T-helper 2 cell (primary cell): Measurements from ENCODE around the gene HSF4.
"Not testable (repeated sequence)": the region's sequence is repeated elsewhere in the genome, so short reads cannot be mapped to it uniquely, and the experiment has no call there.

ENCODE experiments used
- DNase-seq, 5 experiments: peaks; one replicate each; pipeline versions ENCODE4 v3.0.0 to v3.0.0-alpha.2; 2012 to 2022
- total RNA-seq, 2 donors: gene quantifications; one replicate each; lab custom pipeline; 2026; lab: John Stamatoyannopoulos, UW

HSF4 gene
- total RNA-seq = 8.4 to 8.7 reads per million in 2 donors

GRCh38 chr16:67164599-67165061 is at the start of gene HSF4:
Gene HSF4 (plus strand): TSS chr16:67164745. CDS start chr16:67164812, 67 bp downstream.
- no peak for DNase-seq

- no peak for DNase-seq
Observed at GRCh38 chr16:67114793-67115192, 49.8 kb upstream of the HSF4 start.

- DNase-seq = no peak
Observed at GRCh38 chr16:67115639-67116038, 48.9 kb upstream of the HSF4 start.

- no peak for DNase-seq
Observed at GRCh38 chr16:67116388-67117311, 47.9 kb upstream of the HSF4 start.

GRCh38 chr16:67117716-67118115 is 46.8 kb upstream of the HSF4 start:
- no peak for DNase-seq

- no peak for DNase-seq
Observed at GRCh38 chr16:67120025-67120424, 44.5 kb upstream of the HSF4 start.

- not testable (repeated sequence) for DNase-seq
Observed at GRCh38 chr16:67122799-67123198, 41.7 kb upstream of the HSF4 start.

GRCh38 chr16:67128417-67128816 is 36.1 kb upstream of the HSF4 start:
- no peak for DNase-seq

- DNase-seq = no peak
Observed at GRCh38 chr16:67128887-67129286, 35.7 kb upstream of the HSF4 start.

GRCh38 chr16:67129422-67129821 is 35.1 kb upstream of the HSF4 start:
- no peak for DNase-seq

- no peak for DNase-seq
Observed at GRCh38 chr16:67137605-67138004, 26.9 kb upstream of the HSF4 start.

- no peak for DNase-seq
Observed at GRCh38 chr16:67141391-67141790, 23.2 kb upstream of the HSF4 start.

- DNase-seq = no peak
Observed at GRCh38 chr16:67142342-67142741, 22.2 kb upstream of the HSF4 start.

- no peak for DNase-seq
Observed at GRCh38 chr16:67144943-67145342, 19.6 kb upstream of the HSF4 start.

GRCh38 chr16:67145746-67146145 is 18.8 kb upstream of the HSF4 start:
- no peak for DNase-seq

- no peak for DNase-seq
Observed at GRCh38 chr16:67146523-67147357, 17.8 kb upstream of the HSF4 start.

- no peak for DNase-seq
Observed at GRCh38 chr16:67147437-67148140, 17.0 kb upstream of the HSF4 start.

- no peak for DNase-seq
Observed at GRCh38 chr16:67148221-67148620, 16.3 kb upstream of the HSF4 start.

- DNase-seq = no peak
Observed at GRCh38 chr16:67148656-67149275, 15.8 kb upstream of the HSF4 start.

GRCh38 chr16:67149276-67150046 is 15.1 kb upstream of the HSF4 start:
- no peak for DNase-seq

GRCh38 chr16:67150047-67150832 is 14.3 kb upstream of the HSF4 start:
- DNase-seq = peak in 1 of 5 experiments; percentile 84
